Activated CD8-positive, alpha-beta memory T cell treated with anti-CD3 and anti-CD28 coated beads, Interleukin-2, amount 50 U/mL, for 4 hours (primary cell): ENCODE measurements around the gene LAMA1.
"Not testable (repeated sequence)": the region's sequence is repeated elsewhere in the genome, so short reads cannot be mapped to it uniquely, and the experiment has no call there.

ENCODE experiments used
- DNase-seq: peaks from one replicate; pipeline ENCODE4 v3.0.0-alpha.2; 2020

LAMA1 gene, protein sequence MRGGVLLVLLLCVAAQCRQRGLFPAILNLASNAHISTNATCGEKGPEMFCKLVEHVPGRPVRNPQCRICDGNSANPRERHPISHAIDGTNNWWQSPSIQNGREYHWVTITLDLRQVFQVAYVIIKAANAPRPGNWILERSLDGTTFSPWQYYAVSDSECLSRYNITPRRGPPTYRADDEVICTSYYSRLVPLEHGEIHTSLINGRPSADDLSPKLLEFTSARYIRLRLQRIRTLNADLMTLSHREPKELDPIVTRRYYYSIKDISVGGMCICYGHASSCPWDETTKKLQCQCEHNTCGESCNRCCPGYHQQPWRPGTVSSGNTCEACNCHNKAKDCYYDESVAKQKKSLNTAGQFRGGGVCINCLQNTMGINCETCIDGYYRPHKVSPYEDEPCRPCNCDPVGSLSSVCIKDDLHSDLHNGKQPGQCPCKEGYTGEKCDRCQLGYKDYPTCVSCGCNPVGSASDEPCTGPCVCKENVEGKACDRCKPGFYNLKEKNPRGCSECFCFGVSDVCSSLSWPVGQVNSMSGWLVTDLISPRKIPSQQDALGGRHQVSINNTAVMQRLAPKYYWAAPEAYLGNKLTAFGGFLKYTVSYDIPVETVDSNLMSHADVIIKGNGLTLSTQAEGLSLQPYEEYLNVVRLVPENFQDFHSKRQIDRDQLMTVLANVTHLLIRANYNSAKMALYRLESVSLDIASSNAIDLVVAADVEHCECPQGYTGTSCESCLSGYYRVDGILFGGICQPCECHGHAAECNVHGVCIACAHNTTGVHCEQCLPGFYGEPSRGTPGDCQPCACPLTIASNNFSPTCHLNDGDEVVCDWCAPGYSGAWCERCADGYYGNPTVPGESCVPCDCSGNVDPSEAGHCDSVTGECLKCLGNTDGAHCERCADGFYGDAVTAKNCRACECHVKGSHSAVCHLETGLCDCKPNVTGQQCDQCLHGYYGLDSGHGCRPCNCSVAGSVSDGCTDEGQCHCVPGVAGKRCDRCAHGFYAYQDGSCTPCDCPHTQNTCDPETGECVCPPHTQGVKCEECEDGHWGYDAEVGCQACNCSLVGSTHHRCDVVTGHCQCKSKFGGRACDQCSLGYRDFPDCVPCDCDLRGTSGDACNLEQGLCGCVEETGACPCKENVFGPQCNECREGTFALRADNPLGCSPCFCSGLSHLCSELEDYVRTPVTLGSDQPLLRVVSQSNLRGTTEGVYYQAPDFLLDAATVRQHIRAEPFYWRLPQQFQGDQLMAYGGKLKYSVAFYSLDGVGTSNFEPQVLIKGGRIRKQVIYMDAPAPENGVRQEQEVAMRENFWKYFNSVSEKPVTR (N-terminal part only)

DNA sequence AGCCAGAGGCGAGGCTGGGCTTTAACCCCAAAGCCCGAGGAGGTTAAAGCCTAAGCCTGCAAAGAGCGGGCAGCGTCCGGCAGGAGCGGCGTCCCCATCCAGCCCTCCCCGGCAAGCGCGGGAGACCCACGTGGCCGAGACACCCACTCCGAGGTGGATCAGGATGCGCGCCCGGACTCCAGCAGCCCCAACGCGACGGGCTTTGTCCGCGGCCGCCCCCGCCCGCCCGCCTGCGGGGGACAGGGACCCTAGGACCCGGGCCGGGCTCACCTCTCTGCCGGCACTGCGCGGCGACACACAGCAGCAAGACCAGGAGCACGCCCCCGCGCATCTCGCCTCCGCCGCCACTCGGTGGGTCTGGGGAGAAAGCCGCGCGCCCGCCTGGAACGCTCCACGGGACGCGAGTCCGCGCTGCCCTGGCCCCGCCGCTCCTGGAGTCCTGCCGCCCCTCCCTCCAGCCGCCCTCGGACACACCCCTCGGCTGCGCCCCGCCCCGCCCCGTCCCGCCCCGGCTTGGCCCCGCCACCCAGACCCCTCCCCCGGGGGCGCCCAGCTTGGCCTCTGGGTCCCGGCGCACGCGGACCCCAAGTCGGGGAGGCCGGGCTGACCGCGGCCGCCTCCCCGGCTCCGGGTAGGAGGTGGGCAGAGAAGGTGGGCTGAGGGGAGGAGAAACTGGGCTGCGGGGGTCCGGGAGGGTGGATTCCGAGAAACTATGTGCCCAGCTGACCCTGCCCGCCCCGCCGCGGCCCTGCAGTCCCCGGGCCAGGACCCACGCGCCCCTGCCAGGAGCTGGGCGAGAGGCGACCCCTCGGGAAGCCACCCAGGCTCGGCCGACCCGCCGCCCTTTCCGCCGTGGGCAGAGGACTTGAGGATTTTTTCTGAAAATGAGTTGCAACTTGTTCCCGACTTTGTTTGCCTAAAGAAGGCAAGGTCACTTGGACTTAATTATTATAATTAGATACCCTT, at the start of gene LAMA1:
Gene LAMA1 (minus strand): TSS at position 408 of the 966 bp plus-strand sequence. CDS start 77 bp downstream, at position 331.
- DNase-seq: no peak

DNA sequence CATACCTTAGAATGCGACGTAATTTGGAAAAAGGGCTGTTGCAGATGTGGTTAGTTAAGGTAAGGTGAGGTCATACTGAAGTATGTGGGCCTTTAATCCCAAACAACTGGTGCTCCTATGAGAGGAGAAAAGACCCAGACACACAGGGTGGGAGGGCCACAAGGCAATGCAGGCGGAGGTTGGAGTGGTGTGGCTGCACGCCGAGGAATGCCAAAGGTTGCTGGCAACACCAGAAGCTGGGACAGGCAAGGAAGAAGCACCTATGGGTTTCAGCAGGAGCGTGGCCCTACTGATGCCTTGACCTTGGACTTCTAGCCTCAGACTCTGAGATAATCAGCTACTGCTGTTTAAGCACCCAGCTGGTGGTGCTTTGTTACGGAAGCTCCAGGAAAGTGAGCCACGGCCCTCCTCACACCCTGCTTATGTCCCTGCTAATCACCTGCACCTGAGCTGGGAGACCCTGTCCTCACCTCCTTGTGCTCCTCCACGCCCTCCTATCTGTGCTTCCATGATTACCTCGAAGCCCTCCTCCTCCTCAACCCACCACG, 48.3 kb upstream of the LAMA1 start:
- no peak for DNase-seq

DNA sequence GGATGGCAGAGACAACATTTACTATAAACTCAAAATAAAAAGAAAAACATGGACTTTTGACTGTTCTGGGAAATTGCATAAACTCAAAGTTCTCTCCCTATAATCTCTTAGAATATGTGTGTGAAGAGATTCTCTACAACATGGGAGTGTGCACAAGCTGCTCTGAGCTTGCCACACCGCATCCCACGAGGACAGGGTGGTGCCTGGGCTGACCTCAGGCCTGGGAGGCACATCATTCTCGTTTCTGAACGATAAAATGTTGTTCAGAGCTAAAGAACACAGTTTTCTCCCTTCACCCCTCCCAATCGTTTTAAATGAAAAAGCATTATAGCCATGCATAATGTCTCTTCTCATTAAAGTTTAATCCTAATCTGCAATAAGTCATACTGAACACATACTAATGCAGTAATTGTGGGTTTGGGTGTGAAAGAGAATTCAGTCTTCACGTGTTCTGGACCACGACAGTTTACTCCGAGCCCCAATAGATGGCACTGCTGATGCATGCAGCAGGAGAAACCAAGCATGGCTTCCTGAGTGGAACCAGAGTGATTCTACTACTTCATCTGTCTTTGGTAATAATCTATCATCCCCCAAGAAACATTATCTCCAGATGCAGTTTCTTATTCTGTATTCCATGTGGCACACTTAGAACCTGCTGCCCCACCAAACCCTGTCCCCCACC, 46.9 kb upstream of the LAMA1 start:
- no peak for DNase-seq

DNA sequence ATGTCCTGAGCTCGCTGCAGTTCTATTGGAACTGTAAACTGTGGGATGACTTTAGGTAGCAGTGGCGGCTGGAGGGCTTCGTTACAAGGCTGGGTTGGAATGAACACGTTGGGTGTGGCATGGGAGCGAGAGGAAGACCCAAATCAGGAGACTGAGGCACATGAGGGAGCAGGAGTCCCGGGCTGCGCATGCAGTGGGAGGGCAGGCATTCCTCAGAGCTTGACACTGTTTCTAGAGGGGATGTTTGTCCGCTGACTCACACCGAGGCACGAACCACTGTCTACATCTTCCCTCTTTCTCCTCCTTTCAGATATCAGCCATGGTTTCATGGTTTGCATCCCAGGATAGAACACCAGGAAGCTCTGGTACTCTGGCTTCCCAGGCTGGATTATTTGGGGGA, 40.6 kb upstream of the LAMA1 start:
- no peak for DNase-seq

DNA sequence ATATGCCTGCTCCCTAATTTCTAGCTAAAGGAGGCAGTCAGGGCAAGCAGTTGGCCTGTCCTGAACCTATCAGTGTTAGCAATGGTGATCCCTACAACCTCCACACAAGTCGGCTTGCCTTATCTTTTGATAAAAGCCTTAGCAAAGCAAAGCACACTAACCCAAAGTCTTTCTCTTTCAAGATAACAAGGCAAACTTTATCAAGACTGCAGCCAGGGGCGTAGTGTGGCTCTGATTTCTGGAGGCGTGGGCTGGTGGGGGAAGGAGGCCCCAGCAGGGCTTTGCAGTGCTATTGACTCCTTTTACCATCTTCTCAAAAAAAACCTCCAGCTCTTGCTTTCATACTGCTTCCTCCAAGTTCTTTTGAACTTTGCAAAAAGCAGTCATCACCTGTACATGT, 40.2 kb upstream of the LAMA1 start:
- DNase-seq: no peak

DNA sequence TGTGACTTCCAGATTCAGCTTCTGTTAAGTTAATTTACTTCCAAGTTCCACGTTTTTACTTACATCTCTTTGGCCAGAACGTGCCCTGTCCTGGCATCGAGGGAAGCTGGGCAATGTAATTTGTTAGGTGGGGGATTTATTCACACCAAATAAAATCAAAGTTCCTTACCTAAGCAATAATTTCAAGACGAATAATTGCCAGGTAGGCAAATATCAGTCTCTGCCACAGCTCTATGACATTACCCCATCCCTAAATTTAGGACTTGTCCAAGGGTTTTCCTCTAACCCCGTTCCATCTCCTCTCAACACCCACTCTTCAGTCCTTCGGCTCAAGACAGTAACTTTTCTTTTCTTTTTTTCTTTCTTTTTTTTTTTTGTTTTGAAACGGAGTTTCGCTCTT, 38.3 kb upstream of the LAMA1 start:
- DNase-seq: no peak

DNA sequence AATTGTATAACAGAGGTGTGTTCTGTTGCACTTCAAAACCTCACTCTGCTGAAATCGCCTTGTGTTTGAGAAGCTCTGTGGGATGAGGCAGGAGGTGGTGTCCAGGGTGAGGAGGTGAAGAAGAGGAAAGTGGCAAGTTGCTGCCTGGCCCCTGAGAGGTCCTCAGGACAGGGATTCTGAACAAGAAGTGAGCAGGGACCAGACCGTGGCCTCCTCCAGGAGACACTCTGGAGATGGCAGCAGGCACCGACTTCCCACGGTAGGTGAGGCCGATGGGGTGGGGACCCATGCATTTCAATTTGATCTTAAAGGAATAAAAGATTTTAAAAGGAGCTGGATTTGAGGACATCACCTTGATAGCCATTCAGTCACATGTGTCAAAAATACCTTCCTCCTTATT, 37.5 kb upstream of the LAMA1 start:
- no peak for DNase-seq

DNA sequence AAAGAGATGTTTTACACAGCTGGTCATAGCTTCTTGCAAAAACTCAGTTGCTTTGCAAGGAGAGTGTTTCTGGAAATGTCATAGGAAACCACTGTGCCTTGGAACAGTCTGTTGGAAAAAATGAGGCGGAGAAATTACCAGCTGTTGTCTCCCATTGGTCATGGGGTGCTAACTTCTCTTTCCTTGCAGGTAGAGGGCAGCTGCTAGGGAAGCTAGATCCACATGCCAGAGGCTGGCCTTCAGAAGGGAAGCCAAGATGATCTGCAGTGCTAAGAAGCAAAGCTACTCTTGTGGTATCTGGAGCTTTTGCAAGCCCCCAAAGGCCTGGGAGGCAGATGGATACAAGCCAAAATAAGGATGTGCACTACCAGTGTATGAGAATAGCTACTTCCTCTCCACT, 34.8 kb upstream of the LAMA1 start:
- DNase-seq: no peak

DNA sequence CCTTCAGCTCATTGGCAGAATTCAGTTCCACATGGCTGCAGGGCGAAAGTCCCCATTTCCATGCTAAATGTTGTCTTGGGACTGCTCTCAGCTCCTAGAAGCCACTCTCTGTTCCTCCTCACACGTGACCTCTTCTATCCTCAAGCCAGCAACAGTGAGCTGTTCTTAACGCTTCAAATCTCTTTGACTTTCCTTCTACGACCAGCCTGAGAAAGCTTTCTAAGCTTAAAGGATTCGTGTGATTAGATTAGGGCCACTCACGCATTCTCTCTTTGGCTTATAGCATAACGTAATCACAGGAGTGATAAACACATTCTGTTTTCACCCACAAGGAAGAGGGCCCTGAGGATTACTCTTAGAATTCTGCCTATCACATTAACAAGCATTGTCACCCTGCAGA, 29.8 kb upstream of the LAMA1 start:
- no peak for DNase-seq

DNA sequence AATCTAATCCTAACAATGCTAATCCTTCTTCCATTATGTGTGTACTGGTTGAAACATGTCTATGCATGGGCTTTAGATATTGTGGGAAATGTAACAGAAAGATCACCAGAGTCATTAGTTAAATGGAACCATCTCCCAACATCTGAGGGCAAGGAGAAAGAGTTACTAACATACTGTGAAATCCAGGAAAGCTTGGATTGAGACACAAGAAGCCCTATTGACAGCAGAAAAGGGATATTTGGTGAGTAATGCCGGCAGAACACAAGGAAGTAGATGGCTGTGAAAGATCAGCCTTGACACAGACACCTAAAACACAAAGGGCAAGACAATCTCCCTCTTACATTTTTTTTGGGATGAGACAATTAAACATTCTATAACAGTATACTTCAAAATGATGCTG, 28.5 kb upstream of the LAMA1 start:
- DNase-seq: no peak

DNA sequence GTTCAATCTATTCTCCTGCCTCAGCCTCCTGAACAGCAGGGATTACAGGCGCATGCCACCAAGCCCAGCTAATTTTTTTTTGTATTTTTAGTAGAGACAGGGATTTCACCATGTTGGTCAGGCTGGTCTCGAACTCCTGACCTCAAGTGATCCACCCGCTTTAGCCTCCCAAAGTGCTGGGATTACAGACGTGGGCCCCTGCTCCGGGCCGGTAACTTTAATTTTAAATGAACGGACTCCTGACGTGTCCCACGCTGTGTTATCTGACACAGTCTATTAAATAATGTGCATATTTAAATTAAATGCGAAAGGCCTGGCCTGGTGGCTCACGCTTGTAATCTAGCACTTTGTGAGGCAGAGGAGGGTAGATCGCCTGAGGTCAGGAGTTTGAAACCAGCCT, 27.3 kb upstream of the LAMA1 start:
- DNase-seq: not testable (repeated sequence)

DNA sequence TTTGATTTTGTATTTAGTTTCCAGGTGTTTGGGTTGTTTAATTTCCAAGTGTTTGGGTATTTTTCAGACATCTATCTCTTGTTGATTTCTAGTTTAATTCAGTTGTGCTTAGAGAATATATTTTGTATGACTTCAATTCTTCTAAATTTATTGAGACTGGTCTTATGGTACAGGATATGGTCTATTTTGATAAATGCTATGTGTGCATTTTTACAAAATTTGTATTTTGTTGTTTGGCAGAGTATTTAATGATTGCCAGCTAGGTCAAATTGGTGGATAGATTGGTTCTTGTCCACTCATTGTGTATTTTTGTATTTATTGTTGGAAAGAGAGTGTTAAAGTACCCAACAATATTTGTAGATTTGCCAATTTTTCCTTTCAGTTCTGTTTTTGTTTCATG, 23.7 kb upstream of the LAMA1 start:
- DNase-seq: no peak

DNA sequence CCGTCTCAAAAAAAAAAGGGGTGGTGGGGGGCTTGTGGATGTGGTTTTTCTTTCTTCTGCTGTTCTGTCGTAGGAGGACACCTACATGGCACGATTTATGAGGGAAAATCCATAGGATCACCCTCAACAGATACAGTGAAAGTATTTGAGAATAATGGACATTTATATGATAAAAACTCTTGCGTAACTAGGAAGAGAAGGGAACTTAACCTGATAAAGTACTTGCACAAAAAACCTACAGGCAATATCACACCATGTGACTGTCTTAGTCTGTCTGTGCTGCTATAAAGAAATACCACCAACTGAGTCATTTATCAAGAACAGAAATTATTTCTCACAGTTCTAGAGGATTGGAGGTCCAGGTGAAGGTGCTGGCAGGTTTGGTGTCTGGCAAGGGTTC, 21.8 kb upstream of the LAMA1 start:
- DNase-seq: no peak

DNA sequence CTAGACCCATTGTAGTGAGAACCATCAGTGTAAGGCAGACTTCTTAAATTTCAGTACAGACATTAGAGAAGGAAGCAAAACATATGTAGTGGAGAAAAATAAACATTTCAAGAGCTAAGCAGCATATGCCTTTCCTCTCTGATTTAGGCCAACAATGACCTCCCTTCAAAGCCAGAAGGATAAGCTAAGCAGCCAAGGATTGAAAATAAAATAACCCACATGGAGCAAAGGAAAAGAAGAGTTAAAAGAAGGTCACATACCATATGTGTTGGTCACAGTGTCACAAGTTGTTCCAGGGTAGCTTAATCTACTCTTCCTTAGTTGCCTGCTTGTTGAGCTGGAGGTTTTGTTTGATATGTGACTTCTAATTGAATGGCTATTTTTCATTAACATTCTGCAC, 15.6 kb upstream of the LAMA1 start:
- DNase-seq: no peak

DNA sequence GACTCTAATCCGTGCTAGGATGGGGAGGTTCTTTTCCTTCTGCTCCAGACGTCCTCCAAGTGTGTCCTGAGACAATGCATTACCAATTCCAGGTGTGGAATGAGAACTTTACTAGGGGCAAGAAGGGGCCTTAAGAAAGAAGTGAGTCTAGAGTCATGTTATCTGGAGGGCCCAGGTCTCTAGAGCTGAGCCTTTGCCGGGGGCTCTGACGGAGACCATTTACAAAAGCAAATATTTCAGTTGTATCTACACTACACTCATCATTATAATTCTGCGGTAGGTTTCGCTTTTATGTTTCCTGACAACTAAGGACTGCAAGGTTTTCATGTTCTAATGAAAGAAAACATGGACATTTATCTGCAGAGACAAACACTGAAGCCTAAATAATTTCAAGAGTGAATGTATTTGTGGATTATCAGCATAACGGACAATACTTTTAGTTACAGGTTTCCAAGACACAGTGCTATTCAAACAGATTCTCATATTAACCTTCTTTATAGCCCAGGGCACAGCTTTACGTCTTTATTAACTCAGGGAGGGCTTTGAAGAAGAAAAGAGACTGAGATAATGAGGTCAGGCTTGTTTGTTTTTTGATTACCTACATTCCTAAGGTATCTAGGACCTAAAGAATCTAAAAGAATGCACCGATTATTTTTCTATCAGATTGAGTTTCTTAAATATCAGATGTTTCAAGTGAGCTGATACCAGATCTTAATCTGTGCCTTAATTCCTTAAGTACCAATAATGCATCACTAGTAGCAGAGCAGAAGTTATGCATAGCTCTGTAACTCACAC, 15.0 kb upstream of the LAMA1 start:
- no peak for DNase-seq

DNA sequence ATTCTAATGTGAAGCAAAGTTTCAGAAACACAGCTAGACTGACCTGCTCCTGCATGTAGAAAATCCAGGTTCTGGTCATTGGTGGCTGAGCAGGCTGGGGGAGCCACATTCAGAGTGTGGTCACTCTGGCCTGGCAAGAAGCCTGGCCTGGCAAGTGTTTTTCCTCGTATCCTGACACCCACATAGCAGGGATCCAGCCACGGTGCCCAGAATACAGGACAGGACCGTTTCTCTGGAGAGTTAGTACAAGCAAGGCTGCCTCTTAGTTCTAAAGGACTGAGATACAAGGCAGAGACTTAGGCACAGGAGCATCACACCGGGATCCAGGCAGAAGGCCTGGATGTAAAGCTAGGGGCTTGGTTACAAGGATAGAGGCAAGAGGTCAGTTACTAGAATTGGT, 4.8 kb upstream of the LAMA1 start:
- DNase-seq: no peak

DNA sequence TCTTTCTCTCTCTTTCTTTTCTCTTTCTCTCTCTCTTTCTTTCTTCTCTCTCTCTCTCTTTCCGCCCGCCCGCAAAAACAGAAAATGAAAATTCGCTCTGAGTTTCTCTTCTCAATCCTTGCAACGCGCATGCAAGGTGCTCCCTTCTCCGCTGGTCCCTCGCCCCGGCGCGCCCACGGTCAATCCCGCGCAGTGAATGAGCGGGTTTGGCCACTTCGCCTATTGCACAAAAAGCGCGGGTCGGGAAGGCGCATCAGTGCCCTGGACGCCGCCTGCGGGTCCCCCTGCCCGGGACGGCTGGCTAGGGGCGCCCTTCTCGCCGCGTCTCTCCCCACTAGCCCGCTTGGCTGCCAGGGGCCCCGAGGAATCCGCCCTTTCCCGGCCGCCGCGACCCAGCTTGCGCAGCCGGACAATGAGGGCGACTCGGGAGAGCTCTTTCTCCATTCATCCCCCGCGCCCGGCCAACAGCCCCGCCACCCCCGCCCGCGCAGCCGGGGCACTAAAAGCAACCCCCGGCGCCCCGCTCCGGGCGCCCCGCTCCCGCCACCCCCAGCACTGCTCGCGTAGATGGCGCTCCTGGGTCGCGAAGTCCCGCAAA, 706 bp downstream of the LAMA1 start:
- no peak for DNase-seq

DNA sequence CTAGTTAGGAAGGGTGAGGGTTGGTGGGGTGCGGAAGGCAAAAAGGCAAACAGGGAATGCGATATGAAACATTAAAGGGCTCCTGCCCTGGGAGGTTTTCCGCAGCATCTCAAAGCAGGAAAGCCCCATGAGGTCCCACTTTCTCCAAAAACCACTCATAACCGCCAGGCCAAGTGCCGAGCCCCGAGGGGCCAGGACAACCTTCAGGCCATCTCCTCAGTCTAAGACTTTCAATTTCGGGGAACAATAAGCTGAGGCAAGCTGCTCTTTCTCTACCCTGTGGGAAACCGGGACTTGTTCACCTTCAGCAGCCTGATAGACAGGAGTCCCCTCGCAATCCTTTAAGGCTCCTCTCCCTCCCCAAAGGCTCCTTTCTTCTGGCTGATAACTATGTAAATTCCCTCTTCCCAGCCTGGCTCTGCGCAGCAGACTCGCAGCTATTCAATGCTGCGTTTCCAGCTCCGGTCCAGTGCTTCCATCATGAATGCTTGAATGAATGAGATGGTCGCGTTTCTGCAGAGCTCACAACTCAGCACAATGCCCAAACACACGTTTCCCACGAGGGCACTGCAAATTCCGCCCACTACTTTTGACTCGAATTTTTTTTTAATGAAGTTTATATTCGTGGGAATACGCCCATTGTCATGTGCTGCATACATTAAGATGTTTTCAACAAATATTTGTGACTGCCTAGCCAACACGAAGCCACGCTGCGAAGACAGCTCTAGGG, 1.4 kb downstream of the LAMA1 start:
- no peak for DNase-seq

DNA sequence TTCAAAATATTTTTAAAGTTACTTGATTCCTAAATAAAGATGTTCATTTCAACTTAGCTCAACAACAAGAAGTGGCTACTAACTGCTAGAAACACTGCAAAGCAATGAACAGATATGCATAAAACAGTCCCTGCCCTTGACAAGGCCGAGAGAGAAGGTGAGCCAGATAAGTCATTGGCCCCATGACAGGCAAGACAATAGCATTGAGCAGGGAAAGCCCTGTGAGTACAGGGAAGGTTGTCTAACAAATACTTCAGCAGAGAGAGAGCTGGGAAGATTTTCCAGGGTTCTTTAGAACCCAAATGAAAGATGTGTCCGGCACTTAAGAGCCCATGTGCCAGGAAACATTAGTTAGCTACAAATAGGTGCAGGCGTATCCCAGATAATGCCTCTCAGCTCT, 4.7 kb downstream of the LAMA1 start:
- DNase-seq: no peak
